HG02852 (cell line): ENCODE measurements around the gene SEZ6L2.

Source experiments
- ATAC-seq: cut with Tn5 transposase; IDR thresholded peaks from one replicate; pipeline ENCODE4 v1.9.1; 2021; ENCODE audit warnings: mild to moderate bottlenecking, moderate library complexity; ENCODE audit not compliant: unreplicated experiment

Gene SEZ6L2

DNA sequence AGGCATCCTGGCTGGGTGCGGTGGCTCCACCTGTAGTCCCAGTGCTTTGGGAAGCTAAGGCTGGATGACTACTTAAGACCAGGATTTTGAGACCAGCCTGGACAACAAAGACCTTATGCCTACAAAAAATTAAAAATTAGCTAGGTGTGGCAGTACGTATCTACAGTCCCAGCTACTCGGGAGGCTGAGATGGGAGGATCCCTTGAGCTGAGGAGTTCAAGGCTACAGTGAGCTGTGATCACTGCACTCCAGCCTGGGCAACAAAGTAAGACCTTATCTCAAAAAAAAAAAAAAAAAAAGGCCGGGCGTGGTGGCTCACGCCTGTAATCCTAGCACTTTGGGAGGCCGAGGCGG, 73.0 kb downstream of the SEZ6L2 start:
- no peak for ATAC-seq

DNA sequence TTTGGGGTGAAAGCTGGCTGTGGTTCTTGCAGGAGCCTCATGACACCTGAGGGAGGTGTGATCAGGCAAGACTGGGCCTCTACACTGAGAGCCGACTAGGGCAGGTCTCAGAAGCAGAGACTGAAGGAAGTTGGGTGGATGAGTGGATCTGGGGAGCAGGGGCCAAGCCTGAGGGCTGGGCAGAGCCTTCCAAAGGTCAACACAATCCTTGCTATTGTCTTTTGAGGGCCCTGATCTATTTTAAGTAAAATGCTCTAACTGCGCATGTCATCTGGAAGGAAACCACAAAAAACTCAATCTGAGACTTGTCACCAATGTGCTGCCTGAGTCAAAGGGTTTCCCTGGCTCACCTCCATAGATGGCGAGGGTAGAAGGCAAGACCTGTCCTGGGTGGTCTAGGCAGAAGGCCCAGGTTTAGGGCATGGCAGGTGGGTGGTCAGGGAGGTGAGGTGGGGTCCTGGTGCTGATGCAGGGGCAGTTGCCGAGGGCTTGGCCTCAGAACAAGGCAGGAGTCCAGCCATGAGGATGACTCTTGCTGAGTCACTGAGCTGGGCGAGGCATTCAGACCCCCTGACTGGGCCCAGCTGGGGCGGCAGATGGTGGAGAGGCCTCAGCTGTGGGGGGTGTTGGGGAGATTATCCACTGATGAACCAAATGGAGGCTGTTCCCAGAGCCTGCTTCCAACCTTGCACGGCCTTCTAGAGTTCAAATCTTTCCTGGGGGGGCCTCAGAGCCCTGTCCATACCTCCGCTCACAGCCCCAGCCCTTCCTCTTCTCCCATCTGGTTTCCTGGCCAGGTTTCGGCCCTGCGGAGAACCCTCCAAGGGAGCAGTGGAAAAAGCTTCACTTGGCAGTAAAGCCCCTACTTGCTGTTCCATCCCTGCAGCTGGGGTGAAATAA, 74.0 kb downstream of the SEZ6L2 start:
- ATAC-seq: no peak

DNA sequence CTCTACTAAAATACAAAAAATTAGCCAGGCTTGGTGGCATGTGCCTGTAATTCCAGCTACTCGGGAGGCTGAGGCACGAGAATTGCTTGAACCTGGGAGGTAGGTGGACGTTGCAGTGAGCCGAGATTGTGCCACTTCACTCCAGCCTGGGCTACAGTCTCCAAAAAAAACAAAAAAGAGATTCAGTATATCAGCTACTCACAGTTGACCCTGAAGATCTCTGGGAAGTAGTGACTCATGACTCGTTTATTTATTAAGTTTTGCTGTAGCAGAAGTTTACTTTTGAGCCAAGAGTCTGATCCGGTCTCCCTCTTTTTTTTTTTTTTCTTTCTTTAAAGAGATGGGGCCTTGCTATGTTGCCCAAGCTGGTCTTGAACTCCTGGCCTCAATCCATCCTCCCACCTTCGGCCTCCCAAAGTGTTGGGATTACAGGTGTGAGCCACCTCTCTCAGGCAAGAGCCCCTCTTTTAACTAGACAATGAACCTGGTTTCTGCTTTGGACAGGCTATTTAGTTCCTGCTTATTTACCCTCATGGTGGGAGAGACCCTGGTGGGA, 74.7 kb downstream of the SEZ6L2 start:
- ATAC-seq: no peak

DNA sequence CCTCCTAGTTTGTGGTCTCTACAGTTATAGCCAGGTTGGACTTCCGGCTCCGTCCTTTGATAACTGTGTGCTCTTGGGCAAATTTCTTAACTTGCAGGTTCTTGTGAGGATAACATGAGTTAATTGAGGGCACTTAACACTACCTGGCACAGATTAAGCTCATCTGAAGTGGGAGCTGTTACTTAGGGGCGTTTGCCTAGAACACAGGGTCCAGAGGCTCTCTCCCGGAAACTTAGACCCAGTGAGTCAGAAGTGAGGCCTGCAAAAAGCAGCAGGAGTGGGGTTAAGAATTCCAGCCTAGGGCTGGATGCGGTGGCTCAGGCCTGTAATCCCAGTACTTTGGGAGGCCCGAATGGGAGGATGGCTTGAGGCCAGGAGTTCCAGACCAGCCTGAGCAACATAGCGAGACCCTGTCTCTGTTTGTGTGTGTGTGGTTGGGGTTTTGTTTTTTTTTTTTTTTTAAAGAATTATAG, 77.7 kb downstream of the SEZ6L2 start:
- ATAC-seq: no peak
